ENCODE results near the gene GYPE. TPM values are rescaled to one million over a fixed set of nuclear protein-coding genes. Genes with fewer than 3 reads are reported as not detected.
"Not testable (repeated sequence)": the region's sequence is repeated elsewhere in the genome, so short reads cannot be mapped to it uniquely, and the experiment has no call there.

Gene GYPE
- 1.9 and 4.0 TPM in 2 replicates for total RNA-seq (2014; rRNA removed; shearing (Covaris generic); ENCODE audit: low replicate concordance)

DNA sequence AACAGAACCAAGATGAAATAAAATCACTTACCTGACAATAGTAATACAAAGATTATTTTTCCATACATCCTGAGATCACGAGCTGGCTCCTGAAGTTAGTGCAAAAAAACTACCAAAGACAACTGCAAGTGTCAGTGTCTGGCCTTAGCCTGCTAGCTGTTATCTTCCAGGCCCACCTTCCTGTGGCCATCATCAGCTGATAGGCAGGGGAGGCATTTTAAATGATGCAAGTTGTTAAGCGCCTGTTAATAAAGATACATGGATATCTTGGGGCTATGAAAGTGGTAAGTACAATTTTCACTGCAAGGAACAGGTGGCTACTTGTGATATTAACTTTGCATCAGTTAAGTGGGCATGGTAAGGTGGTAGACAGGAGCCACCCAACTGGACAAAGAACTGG is at the start of gene GYPE:
Gene GYPE, minus strand, starts transcription at position 120 of the 400 bp plus-strand sequence. Its CDS starts 52 bp downstream, at position 68.
- H3K9me3 ChIP-seq (ENCODE audit: low read length); H3K36me3 ChIP-seq (ENCODE audit: insufficient read depth, low read length); H3K79me2 ChIP-seq (ENCODE audit: low read length); H3K4me2 ChIP-seq (ENCODE audit: low read depth, low read length, poor library complexity, severe bottlenecking); H3K9me2 ChIP-seq (replicated peaks; ENCODE audit: insufficient read depth, low read length); H3K27ac ChIP-seq (ENCODE audit: low read length); H4K20me1 ChIP-seq (ENCODE audit: insufficient read depth, low read depth, low read length); H2AFZ ChIP-seq (ENCODE audit: low read length); H3K27me3 ChIP-seq (ENCODE audit: low read length); H3K9ac ChIP-seq (ENCODE audit: low read length); H3K4me3 ChIP-seq (ENCODE audit: low read length); H3K4me1 ChIP-seq (ENCODE audit: low read length); DNase-seq: not testable (repeated sequence)

GRCh38 chr4:143951458-143951972 is 46.2 kb upstream of the GYPE start:
- DNase-seq; H3K4me3 ChIP-seq (ENCODE audit: low read length); H3K4me2 ChIP-seq (ENCODE audit: low read depth, low read length, poor library complexity, severe bottlenecking); H3K79me2 ChIP-seq (ENCODE audit: low read length); H3K9ac ChIP-seq (ENCODE audit: low read length); H3K9me3 ChIP-seq (ENCODE audit: low read length); H4K20me1 ChIP-seq (ENCODE audit: insufficient read depth, low read depth, low read length); H3K27me3 ChIP-seq (ENCODE audit: low read length); H3K27ac ChIP-seq (ENCODE audit: low read length); H2AFZ ChIP-seq (ENCODE audit: low read length); H3K4me1 ChIP-seq (ENCODE audit: low read length); H3K36me3 ChIP-seq (ENCODE audit: insufficient read depth, low read length); H3K9me2 ChIP-seq (replicated peaks; ENCODE audit: insufficient read depth, low read length): not testable (repeated sequence)

DNA sequence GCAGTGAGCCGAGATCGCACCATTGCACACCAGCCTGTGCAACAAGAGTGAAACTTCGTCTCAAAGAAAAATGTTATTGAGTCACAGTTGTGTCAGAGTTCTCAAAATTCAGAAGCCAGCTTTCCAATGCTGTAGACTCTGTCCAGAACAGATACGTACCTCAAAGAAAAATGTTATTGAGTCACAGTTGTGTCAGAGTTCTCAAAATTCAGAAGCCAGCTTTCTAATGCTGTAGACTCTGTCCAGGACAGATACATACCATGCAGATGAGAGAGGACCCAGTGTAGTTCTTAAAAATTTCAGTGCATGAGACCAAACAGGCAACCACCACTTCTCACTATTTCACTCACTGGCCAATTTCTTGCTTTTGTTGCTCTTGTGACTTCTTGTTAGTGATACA is 45.6 kb upstream of the GYPE start:
- not testable (repeated sequence) for H2AFZ ChIP-seq (ENCODE audit: low read length); H3K9ac ChIP-seq (ENCODE audit: low read length); H3K36me3 ChIP-seq (ENCODE audit: insufficient read depth, low read length); H4K20me1 ChIP-seq (ENCODE audit: insufficient read depth, low read depth, low read length); DNase-seq; H3K27ac ChIP-seq (ENCODE audit: low read length); H3K4me2 ChIP-seq (ENCODE audit: low read depth, low read length, poor library complexity, severe bottlenecking); H3K9me2 ChIP-seq (replicated peaks; ENCODE audit: insufficient read depth, low read length); H3K4me3 ChIP-seq (ENCODE audit: low read length); H3K4me1 ChIP-seq (ENCODE audit: low read length); H3K79me2 ChIP-seq (ENCODE audit: low read length); H3K27me3 ChIP-seq (ENCODE audit: low read length); H3K9me3 ChIP-seq (ENCODE audit: low read length)

- H3K36me3 ChIP-seq (ENCODE audit: insufficient read depth, low read length); H3K9ac ChIP-seq (ENCODE audit: low read length); H2AFZ ChIP-seq (ENCODE audit: low read length); H3K9me2 ChIP-seq (replicated peaks; ENCODE audit: insufficient read depth, low read length); H3K79me2 ChIP-seq (ENCODE audit: low read length); H4K20me1 ChIP-seq (ENCODE audit: insufficient read depth, low read depth, low read length); H3K4me3 ChIP-seq (ENCODE audit: low read length); H3K4me2 ChIP-seq (ENCODE audit: low read depth, low read length, poor library complexity, severe bottlenecking); H3K27ac ChIP-seq (ENCODE audit: low read length); H3K27me3 ChIP-seq (ENCODE audit: low read length); DNase-seq; H3K4me1 ChIP-seq (ENCODE audit: low read length); H3K9me3 ChIP-seq (ENCODE audit: low read length): not testable (repeated sequence)
Measured at GRCh38 chr4:143950185-143950584, 44.8 kb upstream of the GYPE start.

DNA sequence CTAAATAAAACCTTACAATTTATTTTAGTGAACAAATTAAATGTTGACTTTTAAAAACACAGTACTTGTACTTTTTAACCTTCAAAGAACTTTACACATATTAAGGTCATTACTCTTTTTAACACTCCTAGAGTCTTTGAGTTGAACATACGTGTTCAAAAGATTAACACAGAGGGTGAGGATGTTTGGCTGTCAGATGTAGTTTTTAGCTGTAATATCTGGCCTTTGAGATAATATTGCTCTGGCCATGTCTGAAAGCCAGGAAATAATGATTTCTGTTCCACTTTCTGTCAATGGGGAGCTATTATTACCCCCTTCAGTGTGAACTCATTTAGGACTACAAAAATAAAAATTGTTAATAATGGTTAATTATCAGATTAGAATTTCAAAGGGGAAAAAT is 42.1 kb upstream of the GYPE start:
- H3K4me2 ChIP-seq (ENCODE audit: low read depth, low read length, poor library complexity, severe bottlenecking); H3K27me3 ChIP-seq (ENCODE audit: low read length); H3K9me2 ChIP-seq (replicated peaks; ENCODE audit: insufficient read depth, low read length); H3K9me3 ChIP-seq (ENCODE audit: low read length); H3K36me3 ChIP-seq (ENCODE audit: insufficient read depth, low read length); H4K20me1 ChIP-seq (ENCODE audit: insufficient read depth, low read depth, low read length); H2AFZ ChIP-seq (ENCODE audit: low read length); DNase-seq; H3K9ac ChIP-seq (ENCODE audit: low read length); H3K79me2 ChIP-seq (ENCODE audit: low read length); H3K27ac ChIP-seq (ENCODE audit: low read length); H3K4me3 ChIP-seq (ENCODE audit: low read length); H3K4me1 ChIP-seq (ENCODE audit: low read length): not testable (repeated sequence)

DNA sequence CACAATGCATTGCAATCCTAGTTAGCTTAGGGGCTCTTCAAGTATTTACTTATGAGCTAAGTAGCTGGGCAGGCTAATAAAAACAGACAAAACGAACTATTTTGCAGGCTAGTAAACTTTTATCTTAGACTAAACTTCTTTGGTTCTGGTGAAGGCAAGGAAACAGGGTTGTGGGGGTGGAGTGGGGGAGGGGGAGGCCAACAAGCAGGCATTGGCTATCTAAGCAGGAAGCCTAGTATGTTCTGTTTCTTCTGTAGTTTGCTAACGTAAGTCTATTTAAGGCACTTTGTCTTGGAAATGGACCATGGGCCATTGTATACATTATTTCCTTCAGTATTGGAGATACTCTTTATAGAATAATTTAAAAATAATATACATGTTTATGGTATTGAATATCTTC is 35.3 kb upstream of the GYPE start:
- H3K9me2 ChIP-seq (replicated peaks; ENCODE audit: insufficient read depth, low read length); H2AFZ ChIP-seq (ENCODE audit: low read length); H3K9me3 ChIP-seq (ENCODE audit: low read length); H3K79me2 ChIP-seq (ENCODE audit: low read length); H3K4me2 ChIP-seq (ENCODE audit: low read depth, low read length, poor library complexity, severe bottlenecking); DNase-seq; H3K4me1 ChIP-seq (ENCODE audit: low read length); H3K4me3 ChIP-seq (ENCODE audit: low read length); H3K27me3 ChIP-seq (ENCODE audit: low read length); H3K36me3 ChIP-seq (ENCODE audit: insufficient read depth, low read length); H4K20me1 ChIP-seq (ENCODE audit: insufficient read depth, low read depth, low read length); H3K27ac ChIP-seq (ENCODE audit: low read length); H3K9ac ChIP-seq (ENCODE audit: low read length): not testable (repeated sequence)

DNA sequence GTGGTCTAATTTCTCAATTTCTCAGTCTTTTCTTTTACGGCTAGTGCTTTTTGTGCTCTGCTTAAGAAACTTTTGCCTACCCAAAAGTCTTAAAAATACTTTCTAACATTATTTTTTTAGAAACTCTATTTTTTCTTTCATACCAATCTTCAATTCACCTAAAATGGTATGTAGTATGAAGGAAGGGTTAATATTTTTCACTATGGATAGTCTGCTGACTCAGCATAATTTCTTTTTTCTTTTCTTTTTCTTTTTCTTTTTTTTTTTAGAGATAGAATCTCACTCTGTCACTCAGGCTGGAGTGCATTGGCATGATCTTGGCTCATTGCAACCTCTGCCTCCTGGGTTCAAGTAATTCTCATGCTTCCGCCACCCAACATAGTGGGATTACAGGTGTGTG is 34.2 kb upstream of the GYPE start:
- no peaks in the 10 kb centered on the region for H3K27me3 ChIP-seq (ENCODE audit: low read length)
- H3K9ac ChIP-seq (ENCODE audit: low read length): no peak overlapping the region
- no peaks in the 10 kb centered on the region for H3K36me3 ChIP-seq (ENCODE audit: insufficient read depth, low read length)
- H4K20me1 ChIP-seq (ENCODE audit: insufficient read depth, low read depth, low read length): no peaks in the 10 kb centered on the region
- no peaks in the 10 kb centered on the region for H3K9me3 ChIP-seq (ENCODE audit: low read length)
- no peak overlapping the region for H3K4me3 ChIP-seq (ENCODE audit: low read length)
- H2AFZ ChIP-seq (ENCODE audit: low read length): no peak overlapping the region
- H3K27ac ChIP-seq (ENCODE audit: low read length): no peak overlapping the region
- no peak for DNase-seq
- no peak overlapping the region for H3K4me2 ChIP-seq (ENCODE audit: low read depth, low read length, poor library complexity, severe bottlenecking)
- no peaks in the 10 kb centered on the region for H3K79me2 ChIP-seq (ENCODE audit: low read length)
- no peaks in the 10 kb centered on the region for H3K4me1 ChIP-seq (ENCODE audit: low read length)
- H3K9me2 ChIP-seq (replicated peaks; ENCODE audit: insufficient read depth, low read length): no peaks in the 10 kb centered on the region

DNA sequence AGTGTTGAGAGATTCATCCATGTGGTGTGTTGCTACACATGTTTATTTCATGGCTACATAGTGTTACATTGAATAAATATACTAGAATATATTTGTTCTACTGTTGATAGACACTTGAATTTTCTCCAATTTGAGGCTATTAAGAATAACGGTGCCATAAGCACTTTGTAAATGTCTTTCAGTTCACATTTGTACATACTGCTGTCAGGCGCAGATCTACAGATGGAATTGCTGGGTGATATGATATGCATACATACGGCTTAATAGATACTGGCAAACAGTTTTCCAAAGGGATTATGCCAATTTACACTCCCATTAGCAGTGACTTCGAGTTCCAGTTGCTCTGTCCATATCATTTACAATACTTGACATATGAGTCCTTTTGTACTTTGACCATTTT is 33.5 kb upstream of the GYPE start:
- not testable (repeated sequence) for H3K9me2 ChIP-seq (replicated peaks; ENCODE audit: insufficient read depth, low read length); H3K9me3 ChIP-seq (ENCODE audit: low read length); H3K36me3 ChIP-seq (ENCODE audit: insufficient read depth, low read length); H3K27me3 ChIP-seq (ENCODE audit: low read length); H3K4me2 ChIP-seq (ENCODE audit: low read depth, low read length, poor library complexity, severe bottlenecking); H3K9ac ChIP-seq (ENCODE audit: low read length); H2AFZ ChIP-seq (ENCODE audit: low read length); H3K4me3 ChIP-seq (ENCODE audit: low read length); H3K4me1 ChIP-seq (ENCODE audit: low read length); H3K79me2 ChIP-seq (ENCODE audit: low read length); H4K20me1 ChIP-seq (ENCODE audit: insufficient read depth, low read depth, low read length); H3K27ac ChIP-seq (ENCODE audit: low read length); DNase-seq

DNA sequence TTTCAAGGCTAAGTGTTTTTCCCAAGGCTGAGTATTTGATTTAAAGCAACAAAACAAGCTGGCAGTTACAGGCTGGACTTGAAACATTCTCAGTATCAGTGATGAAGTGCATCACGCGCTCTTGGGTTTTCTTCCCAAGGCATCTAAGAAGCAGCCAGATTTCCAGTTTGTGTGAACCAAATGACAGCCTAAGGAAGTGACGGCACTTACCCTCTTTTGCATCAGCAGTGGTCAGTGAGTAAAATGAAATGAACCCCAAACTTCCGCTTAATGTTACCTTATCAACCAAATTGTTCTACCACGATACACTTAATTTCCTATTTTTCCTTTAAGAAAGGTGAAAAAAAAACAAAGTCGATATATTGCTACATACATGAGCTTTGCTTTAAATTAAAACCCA is 15.8 kb upstream of the GYPE start:
- no peak for DNase-seq
- no peak overlapping the region for H2AFZ ChIP-seq (ENCODE audit: low read length)

More for the DNA sequence above, 15.8 kb upstream of the GYPE start:
- no peaks in the 10 kb centered on the region for H3K9me3 ChIP-seq (ENCODE audit: low read length)
- no peaks in the 10 kb centered on the region for H3K27me3 ChIP-seq (ENCODE audit: low read length)
- H3K4me3 ChIP-seq (ENCODE audit: low read length): no peak overlapping the region
- H3K9me2 ChIP-seq (replicated peaks; ENCODE audit: insufficient read depth, low read length): no peaks in the 10 kb centered on the region
- H3K4me2 ChIP-seq (ENCODE audit: low read depth, low read length, poor library complexity, severe bottlenecking): no peak overlapping the region
- no peak overlapping the region for H3K9ac ChIP-seq (ENCODE audit: low read length)
- H3K79me2 ChIP-seq (ENCODE audit: low read length): no peaks in the 10 kb centered on the region
- no peaks in the 10 kb centered on the region for H3K36me3 ChIP-seq (ENCODE audit: insufficient read depth, low read length)
- no peaks in the 10 kb centered on the region for H4K20me1 ChIP-seq (ENCODE audit: insufficient read depth, low read depth, low read length)
- no peak overlapping the region for H3K27ac ChIP-seq (ENCODE audit: low read length)
- no peaks in the 10 kb centered on the region for H3K4me1 ChIP-seq (ENCODE audit: low read length)
